OCI-LY7 (cell line): ENCODE measurements around the gene HINT1.

Experiments
- CTCF ChIP-seq: fragments of 200-600 bp; sonication (generic); conservative IDR thresholded peaks from 2 replicates; pipeline ENCODE4 v1.5.1; 2014; ENCODE audit warnings: mild to moderate bottlenecking, antibody characterized with exemption, low read length, moderate library complexity, mixed read lengths
- EZH2phosphoT487 ChIP-seq: fragments of 200-600 bp; sonication (generic); IDR thresholded peaks from 2 replicates; pipeline ENCODE4 v1.6.1; 2018; ENCODE audit warnings: low read depth, borderline replicate concordance, mild to moderate bottlenecking, mixed run types, antibody characterized with exemption, low read length, moderate library complexity, mixed read lengths

DNA sequence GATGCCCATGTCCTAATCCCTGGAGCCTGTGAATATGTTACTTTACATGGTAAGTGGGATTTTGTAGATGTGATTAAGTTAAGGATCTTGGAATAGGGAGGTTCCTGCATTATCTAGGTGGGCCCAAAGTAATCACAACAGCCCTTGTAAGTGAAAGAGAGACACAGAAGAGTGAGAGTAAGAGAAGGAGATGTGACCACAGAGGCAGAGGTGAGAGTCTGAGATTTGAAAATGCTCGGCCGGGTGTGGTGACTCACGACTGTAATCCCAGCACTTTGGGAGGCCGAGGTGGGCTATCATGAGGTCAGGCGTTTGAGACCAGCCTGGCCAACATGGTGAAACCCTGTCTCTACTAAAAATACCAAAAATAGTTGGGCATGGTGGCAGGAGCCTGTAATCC, 2.6 kb upstream of the HINT1 start:
- TF ChIP-seq CTCF (no peak), EZH2phosphoT487 (no peak)
